ENCODE results near the gene TCP1. TPM values are rescaled to one million over a fixed set of nuclear protein-coding genes. Genes with fewer than 3 reads are reported as not detected.
A peak's percentile ranks its signal among the peaks of the same experiment; 100 is the strongest.

The TCP1 gene
- total and polyA plus RNA-seq, 2 of the 13 experiments (the other 11 are each of a cell fraction or from before 2014, with no cell fraction given), result 116 to 553 TPM

- TF ChIP-seq ZNF607 (CRISPR knock-in tag; IDR thresholded peaks at IDR 0.05; ENCODE audit: borderline replicate concordance) (peak; percentile 93), ZBTB21 (CRISPR knock-in tag; IDR thresholded peaks at IDR 0.05) (no peak; the same call in none of the 2 replicates), CREM (IDR thresholded peaks at IDR 0.05) (peak; percentile 85), CREM (CRISPR knock-in tag; IDR thresholded peaks at IDR 0.05) (no peak), ZNF615 (CRISPR knock-in tag; IDR thresholded peaks at IDR 0.05; ENCODE audit: borderline replicate concordance) (peak; percentile 93), HHEX (CRISPR knock-in tag; IDR thresholded peaks at IDR 0.05) (0 out of 2 replicates have a peak, but pooled peaks have one; percentile 14), ZBTB46 (CRISPR knock-in tag; IDR thresholded peaks at IDR 0.05; ENCODE audit: borderline replicate concordance) (peak; percentile 46; the same call in 1 of the 2 replicates), SRSF1 (optimal IDR thresholded peaks at IDR 0.05; ENCODE audit: low read depth, low read length) (peak; percentile 88), JUNB (CRISPR knock-in tag; IDR thresholded peaks at IDR 0.05; ENCODE audit: borderline replicate concordance) (peak; percentile 51), MED13 (CRISPR knock-in tag; IDR thresholded peaks at IDR 0.05) (no peak; the same call in 1 of the 2 replicates), PAXIP1 (CRISPR knock-in tag; conservative IDR thresholded peaks at IDR 0.05) (peak; percentile 54), DR1 (CRISPR knock-in tag; IDR thresholded peaks at IDR 0.05) (peak; percentile 92), ZNF280D (CRISPR knock-in tag; IDR thresholded peaks at IDR 0.05) (peak; percentile 50; the same call in 1 of the 2 replicates), ELF3 (CRISPR knock-in tag; IDR thresholded peaks at IDR 0.05) (peak; percentile 78; the same call in 1 of the 2 replicates), ZBTB8A (CRISPR knock-in tag; IDR thresholded peaks at IDR 0.05; ENCODE audit: borderline replicate concordance, low read depth) (0 out of 2 replicates have a peak, but pooled peaks have one; percentile 41)
Measured at GRCh38 chr6:159789377-159790148, at the start of gene TCP1 (continued).

Data from HepG2 (cell line).